GM19467 (cell line): ENCODE data around the gene IDNK.
A peak's percentile ranks its signal among the peaks of the same experiment; 100 is the strongest.

Experiments used
- ATAC-seq: cut with Tn5 transposase; IDR thresholded peaks from one replicate; pipeline ENCODE4 v1.9.1; 2021; ENCODE audit warnings: mild to moderate bottlenecking, moderate library complexity; ENCODE audit not compliant: unreplicated experiment

Gene IDNK

DNA sequence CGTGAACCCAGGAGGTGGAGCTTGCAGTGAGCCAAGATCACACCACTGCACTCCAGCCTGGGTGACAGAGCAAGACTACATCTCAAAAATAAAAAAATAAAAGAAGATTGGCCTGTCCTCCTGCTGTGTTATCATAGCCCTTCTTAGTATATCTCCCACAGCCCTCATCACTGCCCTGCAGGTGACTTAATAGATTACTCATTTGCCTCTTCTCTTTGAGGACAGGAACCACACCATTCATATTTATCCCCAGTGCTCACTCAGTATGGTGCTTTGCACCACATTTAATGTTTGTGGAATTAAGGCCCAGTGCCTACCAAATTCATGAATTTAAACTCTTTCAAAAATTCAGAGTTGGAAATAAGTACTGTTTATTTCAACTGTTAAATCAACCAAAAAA lies 10.3 kb downstream of the IDNK start:
- ATAC-seq, result peak; percentile 52

DNA sequence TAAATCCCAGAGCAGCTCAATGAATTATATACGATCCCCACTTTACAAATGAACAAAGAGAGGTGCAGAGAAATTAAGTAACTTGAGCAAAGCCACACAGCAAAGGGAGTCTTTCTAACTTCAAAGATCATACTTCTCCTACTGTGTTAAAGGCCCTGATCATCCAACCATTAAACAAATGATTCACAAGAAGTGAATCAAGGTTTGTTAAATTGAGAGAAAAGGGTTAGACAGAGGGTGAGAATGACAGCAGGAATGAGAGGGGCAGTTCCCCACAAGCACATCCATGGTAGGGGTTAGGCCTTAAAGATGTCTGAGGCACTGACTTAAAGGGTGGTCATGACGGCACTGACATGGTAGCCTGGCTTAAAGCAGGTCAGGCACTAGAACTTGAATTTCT lies 10.7 kb downstream of the IDNK start:
- no peak for ATAC-seq

DNA sequence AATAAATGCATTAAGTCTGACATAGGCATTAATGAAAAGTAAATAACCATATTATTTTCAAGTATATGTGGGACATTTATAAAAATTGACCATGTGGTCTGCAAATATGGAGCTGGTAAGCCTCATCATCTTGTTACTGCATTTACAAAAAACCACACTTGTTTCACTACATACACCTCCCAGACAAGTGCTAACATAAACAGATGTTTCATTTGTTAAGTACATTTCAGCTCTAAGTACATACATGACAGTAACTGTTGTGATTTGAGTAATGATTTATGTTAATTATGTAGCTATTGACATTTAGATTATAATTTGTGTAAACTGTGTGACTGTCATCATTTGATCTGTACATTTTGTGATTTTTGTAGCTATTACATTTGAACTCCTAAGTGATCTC lies 13.9 kb downstream of the IDNK start:
- ATAC-seq, result no peak

DNA sequence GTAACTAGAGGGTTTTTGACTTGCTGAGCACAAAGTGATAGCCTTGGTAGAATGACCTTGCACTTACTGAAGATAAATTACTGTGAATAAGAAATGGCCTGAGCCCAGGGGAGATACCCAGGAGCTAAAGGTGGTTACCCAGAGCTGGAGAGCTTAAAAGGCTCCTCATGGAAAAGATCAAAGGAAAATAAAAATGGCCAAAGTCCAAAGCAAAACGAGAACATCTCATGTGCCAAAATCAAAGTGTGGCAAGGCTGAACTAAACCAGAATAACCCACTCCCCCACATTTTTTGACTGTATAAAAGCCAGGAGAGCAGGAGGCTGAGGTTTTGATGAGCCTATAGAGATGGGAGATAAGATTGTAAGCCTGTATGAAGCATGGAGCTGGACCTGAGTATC lies 14.4 kb downstream of the IDNK start:
- ATAC-seq, result no peak

DNA sequence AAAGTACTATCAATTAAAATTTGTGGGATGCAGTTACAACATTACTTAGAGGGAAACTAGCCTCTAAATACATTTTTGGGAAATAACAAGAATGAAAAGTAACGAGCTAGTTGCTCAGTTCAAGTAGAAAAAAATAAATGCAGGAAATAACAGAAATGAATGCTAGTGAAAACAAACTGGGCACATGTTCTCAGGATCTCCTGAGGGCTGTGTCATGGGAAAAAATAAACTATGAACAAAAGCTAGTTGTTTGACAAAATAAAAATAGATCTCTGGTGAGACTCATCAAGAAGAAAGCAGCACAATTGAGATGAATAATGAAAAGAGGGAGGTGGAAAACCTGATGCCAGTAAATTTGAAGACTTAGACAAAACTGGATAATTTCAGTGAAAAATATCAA lies 16.3 kb downstream of the IDNK start:
- ATAC-seq, result no peak

DNA sequence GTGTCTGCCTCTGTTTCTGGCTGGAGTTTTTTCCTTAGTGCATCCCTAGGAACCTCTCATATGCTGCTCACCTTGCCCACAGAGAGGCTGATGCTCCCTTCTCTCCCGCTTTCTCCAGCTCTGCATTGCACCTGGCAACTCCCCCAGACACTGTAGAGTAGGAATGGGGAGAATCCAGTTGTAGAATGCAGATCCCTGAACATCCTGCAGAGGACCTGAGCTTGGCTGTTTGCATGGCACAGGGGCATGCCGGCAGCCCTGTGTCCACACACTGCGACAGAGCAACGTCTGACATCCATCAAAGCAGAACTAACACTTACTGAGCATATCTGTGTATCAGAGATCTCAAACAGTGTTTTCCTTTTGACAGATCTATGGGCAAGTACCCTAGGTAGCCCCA lies 19.9 kb downstream of the IDNK start:
- ATAC-seq, result no peak

DNA sequence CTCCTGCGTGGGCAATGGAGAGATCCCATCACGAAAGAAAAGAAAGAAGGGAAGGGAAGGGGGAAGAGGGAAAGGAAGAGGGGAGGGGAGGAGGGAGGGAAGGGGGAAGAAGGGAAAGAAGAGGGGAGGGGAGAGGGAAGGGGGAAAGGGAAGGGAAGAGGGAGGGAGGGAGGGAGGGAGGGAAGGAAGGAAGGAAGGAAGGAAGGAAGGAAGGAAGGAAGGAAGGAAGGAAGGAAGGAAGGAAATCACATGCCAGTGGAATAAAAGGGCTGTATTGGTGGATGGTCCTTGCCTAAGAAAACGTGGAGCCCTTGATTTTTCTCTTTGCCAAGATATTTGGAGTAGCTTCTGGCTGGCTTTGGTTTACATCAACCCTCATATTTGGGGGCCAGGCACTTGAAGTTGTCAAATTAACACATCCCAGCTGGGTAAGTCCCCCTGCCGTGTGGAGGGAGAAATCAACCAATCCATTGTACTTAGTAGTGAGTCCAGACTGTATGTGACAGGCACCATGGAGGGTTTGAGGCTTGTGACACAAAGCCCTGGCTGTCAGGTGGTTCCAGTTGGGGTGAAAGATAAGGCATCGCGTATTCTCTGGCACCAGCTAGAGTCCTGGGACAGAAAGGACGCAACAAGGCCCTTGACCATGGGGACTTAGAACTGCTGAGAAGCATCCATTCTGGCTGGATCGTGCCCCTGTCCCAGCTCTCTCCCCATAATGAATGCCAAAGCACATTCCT lies 23.7 kb downstream of the IDNK start:
- ATAC-seq, result no peak

DNA sequence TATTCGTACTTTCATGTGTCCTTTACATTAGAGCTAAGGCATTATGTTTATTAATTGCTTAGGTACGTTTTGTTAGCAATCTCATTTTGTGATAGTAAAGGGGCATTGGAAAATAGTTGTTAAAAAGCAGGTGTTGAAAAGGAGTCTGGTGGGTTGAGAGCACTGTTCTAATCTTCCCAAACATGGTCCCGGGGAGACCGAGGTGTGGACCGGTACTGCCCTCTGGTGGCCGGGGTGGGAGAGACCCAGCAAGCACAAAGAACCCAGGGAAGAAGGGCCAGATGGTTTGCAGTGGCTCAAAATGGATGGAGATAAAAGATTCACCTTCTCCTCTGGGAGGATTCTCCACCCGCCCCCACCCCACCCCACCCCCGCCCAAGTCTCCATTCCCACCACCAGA lies 26.1 kb downstream of the IDNK start:
- peak; percentile 66 for ATAC-seq

DNA sequence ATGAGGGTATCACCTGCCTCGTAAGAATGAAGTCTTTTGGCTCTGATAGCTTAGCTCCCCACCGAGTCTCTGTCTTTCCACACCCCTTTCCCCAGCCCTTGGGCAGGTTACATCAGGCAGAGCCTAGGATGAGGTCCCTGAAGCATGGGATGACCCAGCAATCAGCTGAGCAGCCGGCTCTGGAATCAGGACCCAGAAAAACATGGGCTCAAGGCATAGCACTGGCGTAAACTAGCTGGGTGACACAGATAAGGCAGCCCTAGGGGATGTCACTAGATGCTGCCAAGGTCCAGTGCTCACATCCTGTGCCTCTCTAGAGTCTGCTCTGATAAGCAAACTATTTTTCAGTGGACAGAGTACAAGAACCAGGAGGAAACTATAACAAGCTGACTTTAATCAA lies 26.6 kb downstream of the IDNK start:
- no peak for ATAC-seq

DNA sequence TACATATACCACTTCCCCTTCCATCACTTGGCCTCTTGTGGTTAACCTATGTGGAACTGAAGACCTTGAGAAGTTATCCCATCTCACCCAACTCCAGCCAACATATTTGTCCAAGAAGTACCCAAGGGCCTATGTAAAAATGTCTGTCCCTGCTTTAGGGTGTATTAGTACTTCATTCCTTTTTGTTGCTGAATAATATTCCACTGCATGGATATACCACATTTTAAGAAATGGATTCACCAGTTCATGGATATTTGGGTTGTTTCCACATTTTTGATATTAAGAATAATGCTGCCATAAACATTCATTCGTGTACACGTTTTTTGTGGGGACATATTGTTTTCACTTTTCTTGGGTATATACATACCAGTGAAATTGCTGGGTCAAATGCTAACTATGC lies 28.6 kb downstream of the IDNK start:
- ATAC-seq, result no peak

DNA sequence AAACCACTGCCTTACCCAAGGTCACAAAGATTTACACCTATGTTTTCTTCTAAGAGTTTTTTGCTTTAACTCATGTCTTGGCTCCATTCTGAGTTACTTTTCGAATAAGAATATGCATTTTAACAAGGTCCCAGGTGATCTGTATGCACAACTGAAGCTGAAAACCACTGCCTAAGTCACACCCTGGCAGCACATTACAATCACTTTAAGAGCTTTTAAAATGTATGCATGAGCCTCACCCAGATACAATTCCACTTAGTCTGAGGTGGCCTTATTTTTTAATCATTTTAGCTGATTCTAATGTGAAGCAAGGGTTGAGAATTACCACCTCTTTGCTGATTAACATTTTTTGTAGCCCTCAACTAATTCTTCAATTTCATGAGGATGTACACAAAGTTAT lies 29.5 kb downstream of the IDNK start:
- no peak for ATAC-seq

DNA sequence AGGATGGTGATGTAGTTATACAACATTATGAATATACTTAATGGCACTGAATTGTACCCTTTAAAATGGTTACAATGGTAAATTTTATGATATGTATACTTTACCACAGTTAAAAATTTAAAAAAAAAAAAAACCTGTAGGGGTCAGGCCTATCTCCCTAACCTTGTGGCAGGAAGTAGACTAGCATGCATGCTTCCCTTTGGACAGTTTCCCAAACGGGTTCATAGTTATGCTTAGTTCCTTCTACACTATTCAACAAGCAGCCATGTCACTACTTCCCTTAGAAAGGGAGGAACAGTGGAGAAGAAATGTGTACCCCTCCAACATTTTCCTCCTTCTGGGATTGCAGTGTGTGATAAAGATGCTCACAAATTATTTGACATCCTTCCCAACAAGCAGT lies 32.5 kb downstream of the IDNK start:
- no peak for ATAC-seq

DNA sequence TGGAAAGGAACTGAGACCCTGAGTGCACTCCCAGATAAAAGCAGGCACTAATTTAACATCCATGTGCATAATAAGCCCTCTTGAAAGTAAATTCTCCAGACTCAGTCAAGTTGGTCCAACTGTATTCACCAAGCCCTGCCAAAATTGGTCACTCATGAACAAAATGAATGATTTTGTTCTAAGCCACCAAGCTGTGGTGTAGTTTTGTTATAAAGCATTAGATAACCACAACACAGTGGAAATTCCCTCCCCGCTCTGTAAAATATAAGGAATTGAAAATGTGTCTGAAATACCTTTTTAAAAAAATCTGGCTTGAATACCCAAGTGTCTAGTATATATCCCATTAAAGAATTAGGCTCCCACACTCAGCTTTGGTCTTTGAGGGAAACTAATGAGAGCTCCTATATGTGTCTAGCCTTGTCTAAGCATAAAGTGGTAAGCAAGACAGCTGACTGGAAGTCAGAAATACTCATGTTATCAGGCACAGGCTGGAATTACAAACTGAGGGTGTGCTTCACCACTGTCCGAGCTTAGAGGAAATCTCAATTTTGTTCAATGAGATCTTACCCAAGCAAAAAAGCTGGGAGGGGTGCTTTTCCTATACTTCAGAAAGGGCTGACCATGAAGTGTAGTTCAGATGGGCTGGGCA lies 33.2 kb downstream of the IDNK start:
- no peak for ATAC-seq

DNA sequence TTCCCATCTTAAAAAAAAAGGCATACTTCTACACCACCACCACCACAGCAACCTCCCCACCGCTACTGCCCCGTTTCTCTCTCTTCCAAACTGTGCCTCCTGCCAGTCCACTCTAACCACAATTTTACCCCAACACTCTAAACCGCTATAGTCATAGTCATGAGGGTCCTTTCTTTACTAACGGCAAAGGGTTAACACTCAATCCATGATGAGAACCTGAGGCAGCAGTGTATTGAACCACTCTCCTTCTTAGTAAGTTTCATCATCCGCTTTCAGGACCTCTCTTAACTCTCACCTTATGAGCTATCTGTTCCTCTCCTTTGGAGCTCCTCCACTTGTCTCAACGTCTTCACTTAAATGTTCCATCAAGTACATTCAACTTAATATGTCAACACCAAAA lies 34.0 kb downstream of the IDNK start:
- ATAC-seq, result no peak

DNA sequence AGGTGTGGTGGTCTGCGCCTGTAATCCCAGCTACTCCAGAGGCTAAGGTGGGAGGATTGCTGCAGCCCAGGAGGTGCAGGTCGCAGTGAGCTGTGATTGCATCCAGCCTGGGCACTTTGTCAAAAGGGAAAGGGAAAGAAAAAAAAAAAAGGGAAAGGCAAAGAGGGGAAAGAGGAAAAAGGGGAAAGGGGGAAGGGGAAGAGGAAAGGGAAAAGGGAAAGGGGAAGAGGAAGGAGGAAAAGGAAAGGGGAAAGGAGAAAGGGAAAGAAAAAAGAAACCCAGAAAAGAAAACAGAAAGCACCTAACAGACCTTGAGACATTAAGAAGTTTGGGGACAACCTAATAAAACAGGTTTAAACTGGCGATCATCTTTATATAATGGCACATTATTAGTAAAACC lies 40.0 kb downstream of the IDNK start:
- ATAC-seq, result no peak

DNA sequence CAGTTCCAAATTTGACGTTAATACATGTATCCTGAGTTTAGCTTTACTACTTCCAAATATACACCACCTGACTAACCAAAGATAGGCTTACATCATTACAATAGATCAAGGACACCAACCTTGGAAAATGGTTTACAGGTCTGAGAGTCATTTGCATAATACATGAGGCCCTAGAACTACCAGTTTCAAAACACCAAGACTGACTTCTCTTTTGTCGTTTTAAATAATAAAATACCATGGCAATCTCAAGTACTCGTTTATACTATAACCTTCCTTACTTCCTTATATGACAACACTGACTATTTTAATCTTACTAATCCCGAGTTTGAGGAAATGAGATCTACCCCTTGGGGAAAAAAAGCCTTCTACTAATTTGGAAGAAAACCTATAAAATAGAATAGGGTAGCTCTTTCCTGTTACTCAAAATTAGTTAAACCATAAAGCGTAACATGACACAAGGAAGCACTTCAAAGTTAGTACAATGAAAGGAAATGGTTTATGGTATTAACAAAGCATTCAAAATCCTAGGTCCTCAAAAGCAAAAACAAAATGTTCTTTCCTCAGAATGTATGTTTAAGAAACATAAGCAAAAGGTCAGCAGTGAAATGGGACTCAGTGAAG lies 42.7 kb downstream of the IDNK start:
- ATAC-seq, result peak; percentile 86

DNA sequence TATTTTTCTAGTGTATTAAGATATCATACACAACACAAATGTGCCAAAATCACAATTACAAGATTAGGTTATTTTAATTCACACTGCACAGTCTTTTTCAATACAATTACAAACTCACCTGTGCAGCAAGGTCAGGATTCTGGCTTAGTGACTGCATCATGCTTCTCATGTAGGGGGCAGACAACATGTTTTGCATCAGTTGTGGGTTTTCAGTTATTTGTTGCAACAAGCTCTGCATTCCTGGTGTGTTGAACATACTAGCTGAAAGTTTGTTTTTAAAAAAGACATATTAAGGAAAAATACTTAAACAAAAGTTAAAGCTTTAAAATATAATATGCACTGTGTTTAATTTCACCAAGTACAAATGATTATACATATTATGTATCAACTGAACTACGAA lies 46.1 kb downstream of the IDNK start:
- ATAC-seq, result no peak

DNA sequence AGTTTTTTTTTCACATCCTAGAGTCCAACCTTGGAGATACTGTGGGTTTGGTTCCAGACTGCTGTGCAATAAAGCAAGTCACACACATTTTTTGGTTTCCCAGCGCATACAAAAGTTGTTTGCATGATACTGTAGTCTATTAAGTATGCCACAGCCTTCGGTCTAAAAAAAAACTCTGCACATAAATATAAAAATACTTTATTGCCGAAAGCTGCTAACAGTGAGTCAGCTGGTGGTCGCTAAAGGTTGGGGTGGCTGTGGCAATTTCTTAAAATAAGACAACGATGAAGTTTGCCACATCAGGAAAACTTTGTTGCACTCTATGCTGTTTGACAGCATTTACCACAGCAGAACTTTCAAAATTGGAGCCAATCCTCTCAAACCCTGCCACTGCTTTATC lies 47.4 kb downstream of the IDNK start:
- ATAC-seq, result no peak

DNA sequence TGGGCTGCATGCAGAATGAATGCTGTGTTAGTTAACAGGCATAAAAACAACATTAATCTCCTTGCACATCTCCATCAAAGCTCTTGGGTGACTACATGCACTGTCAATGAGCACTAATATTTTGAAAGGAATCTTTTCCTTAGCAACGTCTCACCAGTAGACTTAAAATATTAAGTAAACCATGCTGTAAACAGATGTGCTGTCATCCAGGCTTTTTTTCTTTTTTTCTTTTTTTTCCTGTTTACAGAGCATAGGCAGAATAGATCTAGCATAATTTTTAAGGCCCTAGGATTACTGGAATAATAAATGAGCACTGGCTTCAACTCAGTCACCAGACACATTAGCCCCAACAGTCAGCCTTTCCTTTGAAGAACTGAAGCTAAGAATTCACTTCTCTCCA lies 48.5 kb downstream of the IDNK start:
- no peak for ATAC-seq

DNA sequence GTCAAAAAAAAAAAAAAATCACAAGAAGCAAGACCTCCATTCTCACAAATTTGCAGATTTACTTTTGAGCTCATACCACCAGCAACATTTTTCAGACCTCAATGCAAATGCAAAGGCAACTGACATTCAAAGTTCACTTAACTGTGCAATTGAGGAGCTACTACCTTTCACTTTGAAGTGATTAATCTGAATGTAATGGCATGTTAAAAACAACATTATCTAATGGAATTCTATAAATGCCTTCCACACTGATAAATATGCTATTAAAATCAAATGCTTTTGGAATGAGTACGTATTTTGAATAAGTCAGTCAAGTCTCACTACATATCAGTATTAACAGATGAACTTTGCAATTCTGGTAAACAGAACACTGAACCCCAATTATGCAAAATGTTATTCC lies 52.5 kb downstream of the IDNK start:
- ATAC-seq, result no peak

DNA sequence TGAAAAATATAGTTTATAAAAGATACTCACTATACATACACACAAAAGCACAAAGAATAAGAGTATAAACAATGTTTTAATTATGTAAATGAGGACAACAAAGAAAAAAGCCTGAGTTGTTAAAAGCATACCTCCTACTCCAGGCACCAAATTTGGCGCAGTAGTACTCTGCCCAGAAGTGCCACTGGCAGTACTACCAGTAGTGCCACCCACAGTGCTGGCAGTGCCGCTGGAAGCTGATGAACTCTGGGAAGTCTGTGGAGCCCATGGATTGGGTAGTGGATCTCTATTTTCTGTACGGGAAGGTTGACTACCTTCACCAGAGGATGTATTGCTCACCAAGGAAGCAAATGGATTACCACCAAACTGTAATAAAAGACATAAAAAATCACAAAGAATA lies 54.7 kb downstream of the IDNK start:
- no peak for ATAC-seq

DNA sequence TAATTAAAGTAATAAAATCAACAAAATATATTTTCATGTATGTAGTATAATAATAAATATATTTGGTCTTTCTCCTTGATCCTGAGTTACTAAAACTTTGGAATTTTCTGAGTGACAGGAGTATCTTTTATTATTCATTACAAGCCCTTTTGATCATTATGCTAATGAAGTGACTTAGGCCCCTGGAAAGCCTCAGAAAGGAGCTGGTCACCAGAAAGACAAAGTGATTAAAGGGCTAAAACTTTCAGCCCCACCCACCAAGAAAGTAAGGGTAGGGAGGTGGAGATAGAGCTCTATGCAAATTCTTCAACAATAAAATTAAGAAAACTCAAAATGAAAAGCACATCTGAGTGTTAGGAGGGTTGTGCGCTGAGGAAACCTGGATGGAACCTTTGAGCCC lies 57.3 kb downstream of the IDNK start:
- no peak for ATAC-seq

DNA sequence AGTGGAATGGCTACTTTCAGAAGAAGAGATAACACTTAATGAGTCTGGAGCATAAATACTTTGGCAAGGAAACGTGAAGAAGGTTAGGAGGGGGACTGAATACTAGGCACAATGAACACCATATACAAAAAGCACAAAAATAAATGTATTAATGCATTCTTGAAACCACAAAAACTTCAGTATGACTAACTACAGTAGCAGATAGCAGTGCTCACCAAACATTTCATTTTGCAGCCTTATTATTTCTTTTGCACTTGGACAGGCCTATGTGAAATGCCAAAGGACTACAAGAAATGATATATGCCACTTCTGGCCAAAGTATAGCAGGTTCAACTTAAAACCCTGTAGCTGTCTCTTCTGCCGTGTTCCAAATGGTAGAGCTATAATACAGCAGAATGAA lies 58.5 kb downstream of the IDNK start:
- no peak for ATAC-seq
